Measurements from ENCODE around the gene SCGB1D4.

GRCh38 chr11:62273789-62274275 is 25.0 kb downstream of the SCGB1D4 start:
- TF ChIP-seq, protein P1, sequence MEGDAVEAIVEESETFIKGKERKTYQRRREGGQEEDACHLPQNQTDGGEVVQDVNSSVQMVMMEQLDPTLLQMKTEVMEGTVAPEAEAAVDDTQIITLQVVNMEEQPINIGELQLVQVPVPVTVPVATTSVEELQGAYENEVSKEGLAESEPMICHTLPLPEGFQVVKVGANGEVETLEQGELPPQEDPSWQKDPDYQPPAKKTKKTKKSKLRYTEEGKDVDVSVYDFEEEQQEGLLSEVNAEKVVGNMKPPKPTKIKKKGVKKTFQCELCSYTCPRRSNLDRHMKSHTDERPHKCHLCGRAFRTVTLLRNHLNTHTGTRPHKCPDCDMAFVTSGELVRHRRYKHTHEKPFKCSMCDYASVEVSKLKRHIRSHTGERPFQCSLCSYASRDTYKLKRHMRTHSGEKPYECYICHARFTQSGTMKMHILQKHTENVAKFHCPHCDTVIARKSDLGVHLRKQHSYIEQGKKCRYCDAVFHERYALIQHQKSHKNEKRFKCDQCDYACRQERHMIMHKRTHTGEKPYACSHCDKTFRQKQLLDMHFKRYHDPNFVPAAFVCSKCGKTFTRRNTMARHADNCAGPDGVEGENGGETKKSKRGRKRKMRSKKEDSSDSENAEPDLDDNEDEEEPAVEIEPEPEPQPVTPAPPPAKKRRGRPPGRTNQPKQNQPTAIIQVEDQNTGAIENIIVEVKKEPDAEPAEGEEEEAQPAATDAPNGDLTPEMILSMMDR (IDR thresholded peaks at IDR 0.05): no peak
- TF ChIP-seq POLR2A (IDR thresholded peaks at IDR 0.05): no peak

Measured in body of pancreas (tissue), 4 donors.